GM12878 (cell line): ENCODE results near the gene ZNG1B. TPM values are rescaled to one million over a fixed set of nuclear protein-coding genes. Genes with fewer than 3 reads are reported as not detected.
"Not testable (repeated sequence)": the region's sequence is repeated elsewhere in the genome, so short reads cannot be mapped to it uniquely, and the experiment has no call there.

ENCODE experiments used
- ATAC-seq: fragments of 200-7000 bp; cut with Tn5 transposase; 3 replicates; pipeline ENCODE4 v1.9.1; 2020; ENCODE audit warnings: mild to moderate bottlenecking, moderate library complexity
- BruUV-seq: library from RNA; stranded (reverse); fragments of 400-500 nt; replicated peaks from 2 replicates; lab custom pipeline; 2021; lab: Mats Ljungman, UMichigan
- CTCF ChIA-PET: fragments of 300-600 bp; sonication (Branson Sonifier 250); formaldehyde crosslinking; extraction: SDS; loops from one replicate; lab custom pipeline; 2021; ENCODE audit warnings: inconsistent platforms; lab: Yijun Ruan, JAX
- POLR2A ChIA-PET: fragments of 350-600 bp; formaldehyde crosslinking; extraction: SDS; loops from one replicate; lab custom pipeline; 2021; ENCODE audit warnings: inconsistent platforms; lab: Charles Lee
- RAD21 ChIA-PET: fragments of 300-600 bp; sonication (Branson Sonifier 250); formaldehyde crosslinking; loops from one replicate; lab custom pipeline; 2023; ENCODE audit warnings: antibody characterized with exemption; ENCODE audit not compliant: unreplicated experiment; lab: Charles Lee
- SMC1A ChIA-PET: fragments of 300-600 bp; sonication (Branson Sonifier 250); formaldehyde crosslinking; loops from one replicate; lab custom pipeline; 2023; ENCODE audit not compliant: unreplicated experiment, uncharacterized antibody; lab: Charles Lee
- DNase-seq: peaks from one replicate; pipeline ENCODE4 v3.0.0-alpha.2; 2011; ENCODE audit warnings: low read depth, low spot score
- FAIRE-seq: peaks from 3 replicates; lab custom pipeline; 2011; peaks lifted over from hg19 to GRCh38; lab: Jason Lieb, UNC
- H2AFZ ChIP-seq: 2 replicates; pipeline ENCODE4 v1.6.0; 2011; ENCODE audit warnings: low read depth, low read length, control low read depth; ENCODE audit not compliant: control insufficient read depth
- H3K27ac ChIP-seq: 2 replicates; pipeline ENCODE4 v1.5.1; 2011; ENCODE audit warnings: control low read depth; ENCODE audit not compliant: control insufficient read depth, insufficient read depth
- H3K27me3 ChIP-seq, 2 experiments: replicated peaks in 1 of 2; 2 replicates each; pipeline versions ENCODE4 v1.6.0 to v1.6.1; 2011; ENCODE audit warnings: low read length in 1 of 2; ENCODE audit not compliant: control insufficient read depth in 2 of 2, insufficient read depth in 2 of 2
- H3K36me3 ChIP-seq, 2 experiments: 2 replicates each; pipeline ENCODE4 v1.5.1; 2011; ENCODE audit warnings: low read length in 1 of 2; ENCODE audit not compliant: control insufficient read depth in 2 of 2, insufficient read depth in 2 of 2
- H3K4me1 ChIP-seq: 2 replicates; pipeline ENCODE4 v1.6.1; 2011; ENCODE audit warnings: mild to moderate bottlenecking, low read length, moderate library complexity, mixed read lengths; ENCODE audit not compliant: control insufficient read depth, insufficient read depth
- H3K4me2 ChIP-seq: 2 replicates; pipeline ENCODE4 v1.6.0; 2011; ENCODE audit warnings: control low read depth; ENCODE audit not compliant: control insufficient read depth, insufficient read depth
- H3K4me3 ChIP-seq: fragments of 200-600 bp; sonication (generic); 2 replicates; pipeline ENCODE4 v1.5.1; 2016
- H3K79me2 ChIP-seq: 2 replicates; pipeline ENCODE4 v1.6.0; 2011; ENCODE audit warnings: low read length; ENCODE audit not compliant: control insufficient read depth, insufficient read depth
- H3K9ac ChIP-seq: 2 replicates; pipeline ENCODE4 v1.8.0; 2011; ENCODE audit warnings: low read length, control low read depth, mixed read lengths; ENCODE audit not compliant: control insufficient read depth, insufficient read depth
- H3K9me3 ChIP-seq: replicated peaks from 3 replicates; pipeline ENCODE4 v1.5.1; 2011; ENCODE audit warnings: mild to moderate bottlenecking, low read length; ENCODE audit not compliant: control insufficient read depth, insufficient read depth
- H4K20me1 ChIP-seq: 2 replicates; pipeline ENCODE4 v1.6.0; 2011; ENCODE audit not compliant: control insufficient read depth, insufficient read depth
- WGBS: methylation state at CpG from one replicate; pipeline ENCODE4 v1.1.6; 2016; ENCODE audit warnings: low lambda C conversion rate; ENCODE audit not compliant: insufficient replicate concordance, insufficient coverage; ENCODE audit errors: missing lambda C conversion rate; 5-methylcytosine and 5-hydroxymethylcytosine counted together
- in situ Hi-C: fragments of 300-500 bp; cut with MboI; formaldehyde crosslinking; loops from 9 replicates; pipeline ENCODE4 v1.14.3; 2018; ENCODE audit warnings: mixed read lengths
- intact Hi-C: fragments of 100-400 bp; cut with micrococcal nuclease; formaldehyde crosslinking; loops from one replicate; pipeline ENCODE4 v1.14.2; 2022; ENCODE audit not compliant: unreplicated experiment
- polyA plus RNA-seq, 11 experiments: library from polyadenylated mRNA; depleted of rRNA in 4 of 11; unstranded in 6 of 11; stranded (reverse) in 5 of 11; fragments of >200 nt; fragmentation: Nextera tagmentation in 4 of 11; fragmentation: Illumina TruSeq in 1 of 11; extraction: Ambion mirVana in 4 of 11; extraction: Trizol in 1 of 11; gene quantifications; 1 replicate in 1 of 11; 2 replicates in 10 of 11; pipeline versions ENCODE4 v1.2.1 to v1.2.3, GENCODE V29; 2011 to 2016; ENCODE audit warnings: inconsistent platforms in 2 of 11, missing spikeins in 2 of 11, low read depth in 1 of 11
- total RNA-seq, 4 experiments: library from RNA; depleted of rRNA in 3 of 4; stranded (reverse); fragments of >200 nt in 3 of 4; fragmentation: Illumina TruSeq in 1 of 4; extraction: Trizol in 1 of 4; gene quantifications; 2 replicates each; pipeline versions ENCODE4 v1.2.1 to v1.2.3, GENCODE V29; 2013 to 2021

Gene ZNG1B
- total and polyA plus RNA-seq, 10 of the 15 experiments (the other 5 are each of a cell fraction or from before 2014, with no cell fraction given): 42.9 to 140 (median 61.4) TPM

DNA sequence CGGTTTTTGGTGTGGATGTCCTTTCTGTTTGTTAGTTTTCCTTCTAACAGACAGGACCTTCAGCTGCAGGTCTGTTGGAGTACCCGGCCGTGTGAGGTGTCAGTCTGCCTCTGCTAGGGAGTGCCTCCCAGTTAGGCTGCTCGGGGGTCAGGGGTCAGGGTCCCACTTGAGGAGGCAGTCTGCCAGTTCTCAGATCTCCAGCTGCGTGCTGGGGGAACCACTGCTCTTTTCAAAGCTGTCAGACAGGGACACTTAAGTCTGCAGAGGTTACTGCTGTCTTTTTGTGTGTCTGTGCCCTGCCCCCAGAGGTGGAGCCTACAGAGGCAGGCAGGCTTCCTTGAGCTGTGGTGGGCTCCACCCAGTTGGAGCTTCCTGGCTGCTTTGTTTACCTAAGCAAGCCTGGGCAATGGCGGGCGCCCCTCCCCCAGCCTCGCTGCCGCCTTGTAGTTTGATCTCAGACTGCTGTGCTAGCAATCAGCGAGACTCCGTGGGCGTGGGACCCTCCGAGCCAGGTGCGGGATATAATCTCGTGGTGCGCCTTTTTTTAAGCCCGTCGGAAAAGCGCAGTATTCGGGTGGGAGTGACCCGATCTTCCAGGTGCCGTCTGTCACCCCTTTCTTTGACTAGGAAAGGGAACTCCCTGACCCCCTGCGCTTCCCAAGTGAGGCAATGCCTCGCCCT lies 39.3 kb downstream of the ZNG1B start:
- H3K4me1 ChIP-seq, H3K79me2 ChIP-seq, H3K4me2 ChIP-seq, H3K9ac ChIP-seq, CTCF ChIA-PET, in situ Hi-C loops, H2AFZ ChIP-seq, POLR2A ChIA-PET, H3K27me3 ChIP-seq, SMC1A ChIA-PET, H3K36me3 ChIP-seq, intact Hi-C loops, H3K9me3 ChIP-seq, DNase-seq, H3K4me3 ChIP-seq, FAIRE-seq, BruUV-seq, RAD21 ChIA-PET, H3K27ac ChIP-seq, H4K20me1 ChIP-seq, ATAC-seq: not testable (repeated sequence)
- 95% methylated on average over 17 of the region's 24 CpGs for WGBS

DNA sequence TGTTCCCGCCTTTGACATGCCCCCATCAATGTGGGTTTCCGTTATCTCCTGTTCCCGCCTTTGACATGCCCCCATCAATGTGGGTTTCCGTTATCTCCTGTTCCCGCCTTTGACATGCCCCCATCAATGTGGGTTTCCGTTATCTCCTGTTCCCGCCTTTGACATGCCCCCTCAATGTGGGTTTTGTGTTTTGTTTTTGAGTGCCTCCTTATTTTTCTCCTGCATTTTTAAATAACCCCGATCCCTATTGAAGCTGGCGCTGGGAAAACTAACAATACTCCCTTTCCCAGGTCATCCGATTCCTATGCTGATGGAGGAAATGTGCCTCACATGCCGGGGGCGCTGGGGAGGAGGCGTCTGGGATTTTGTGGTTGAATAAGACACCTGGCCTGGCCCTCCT lies 59.0 kb downstream of the ZNG1B start:
- RAD21 ChIA-PET, H3K4me1 ChIP-seq, SMC1A ChIA-PET, H3K9me3 ChIP-seq, POLR2A ChIA-PET, H2AFZ ChIP-seq, intact Hi-C loops, H3K36me3 ChIP-seq, BruUV-seq, H3K27ac ChIP-seq, H3K9ac ChIP-seq, H3K79me2 ChIP-seq, ATAC-seq, in situ Hi-C loops, H3K4me2 ChIP-seq, CTCF ChIA-PET, DNase-seq, H4K20me1 ChIP-seq, H3K27me3 ChIP-seq, H3K4me3 ChIP-seq, FAIRE-seq: not testable (repeated sequence)
- WGBS: 98% methylated on average over 11 of the region's 13 CpGs

DNA sequence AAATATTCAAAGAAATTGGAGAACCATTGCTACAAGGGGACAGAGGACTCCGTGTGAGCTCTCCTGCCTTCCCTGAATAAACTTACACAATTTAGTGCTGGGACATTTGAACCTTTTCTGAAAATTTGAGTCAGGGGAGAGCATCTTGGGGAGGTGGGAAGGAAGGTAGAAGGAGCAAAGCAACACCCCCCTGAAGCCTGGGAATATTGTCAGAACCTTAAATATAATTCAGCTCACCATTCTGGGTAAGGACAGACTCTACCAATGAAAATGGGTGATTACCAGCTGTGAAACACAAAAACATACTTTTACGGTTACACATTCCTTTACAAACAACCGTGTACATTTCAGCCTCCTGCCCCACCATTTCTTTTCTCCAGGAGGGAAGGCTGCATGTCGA lies 60.9 kb downstream of the ZNG1B start, which contains the start of gene FOXD4L1:
FOXD4L1 (plus strand) TSS at position 301 of the 400 bp plus-strand sequence. CDS start 592 bp downstream, outside the sequence.
- H4K20me1 ChIP-seq, in situ Hi-C loops, intact Hi-C loops, DNase-seq, POLR2A ChIA-PET, H3K4me1 ChIP-seq, H2AFZ ChIP-seq, H3K36me3 ChIP-seq, H3K4me3 ChIP-seq, H3K27me3 ChIP-seq, ATAC-seq, H3K27ac ChIP-seq, FAIRE-seq, SMC1A ChIA-PET, H3K4me2 ChIP-seq, H3K9ac ChIP-seq, BruUV-seq, H3K79me2 ChIP-seq, CTCF ChIA-PET, H3K9me3 ChIP-seq, RAD21 ChIA-PET: not testable (repeated sequence)
- 80% methylated on average over 2 of the region's 4 CpGs for WGBS
